OCI-LY3 (cell line): ENCODE data around the gene COG8.

ENCODE experiments used
- H2AFZ ChIP-seq: fragments of 200-600, 300-600 bp; shearing (Covaris generic); 2 replicates; pipeline ENCODE4 v1.6.0; 2014; ENCODE audit warnings: antibody characterized with exemption, low read depth, low read length
- H3K27ac ChIP-seq: fragments of 200-600, 300-600 bp; sonication (generic); 2 replicates; pipeline ENCODE4 v1.5.1; 2014; ENCODE audit warnings: mild to moderate bottlenecking, low read length, moderate library complexity, mixed read lengths
- H3K27me3 ChIP-seq: fragments of 200-600, 300-600 bp; sonication (generic); 2 replicates; pipeline ENCODE4 v1.6.1; 2014; ENCODE audit warnings: low read depth, low read length, mixed read lengths
- H3K36me3 ChIP-seq: fragments of 200-600, 300-600 bp; sonication (generic); replicated peaks from 2 replicates; pipeline ENCODE3; 2014; ENCODE audit warnings: low read depth, low read length, mixed read lengths
- H3K4me1 ChIP-seq: fragments of 300-600, 200-600 bp; sonication (generic); 2 replicates; pipeline ENCODE4 v1.6.1; 2014; ENCODE audit warnings: low read length, mixed read lengths
- H3K4me2 ChIP-seq: fragments of 200-600, 300-600 bp; sonication (generic); 2 replicates; pipeline ENCODE4 v1.6.1; 2014; ENCODE audit warnings: low read length, mixed read lengths
- H3K4me3 ChIP-seq: fragments of 300-600, 200-600 bp; sonication (generic); 2 replicates; pipeline ENCODE4 v1.5.1; 2014; ENCODE audit warnings: antibody characterized with exemption, mild to moderate bottlenecking, low read length, moderate library complexity
- H3K79me2 ChIP-seq: fragments of 300-600, 200-600 bp; shearing (Covaris generic); 2 replicates; pipeline ENCODE4 v1.6.1; 2014; ENCODE audit warnings: mild to moderate bottlenecking, low read length, mixed read lengths
- H3K9ac ChIP-seq: fragments of 300-600, 200-600 bp; shearing (Covaris generic); 2 replicates; pipeline ENCODE4 v1.6.0; 2014; ENCODE audit warnings: mild to moderate bottlenecking, low read length, moderate library complexity
- H3K9me3 ChIP-seq: fragments of 200-600, 300-600 bp; shearing (Covaris generic); 2 replicates; pipeline ENCODE4 v1.6.1; 2014; ENCODE audit warnings: low read length, mixed read lengths; ENCODE audit not compliant: insufficient read depth
- H4K20me1 ChIP-seq: fragments of 200-600, 300-600 bp; sonication (generic); 2 replicates; pipeline ENCODE4 v1.6.1; 2016; ENCODE audit warnings: low read length, mixed read lengths; ENCODE audit not compliant: insufficient read depth
- EZH2phosphoT487 ChIP-seq: fragments of 200-600 bp; shearing (Covaris generic); IDR thresholded peaks from 2 replicates; pipeline ENCODE4 v1.6.1; 2018; ENCODE audit warnings: antibody characterized with exemption, mixed run types, low read depth
- TF ChIP-seq, protein P1 (sequence below): fragments of 200-600, 300-600 bp; sonication (generic); IDR thresholded peaks from 2 replicates; pipeline ENCODE4 v1.5.1; 2014; ENCODE audit warnings: antibody characterized with exemption, low read length, low read depth

COG8 gene

DNA sequence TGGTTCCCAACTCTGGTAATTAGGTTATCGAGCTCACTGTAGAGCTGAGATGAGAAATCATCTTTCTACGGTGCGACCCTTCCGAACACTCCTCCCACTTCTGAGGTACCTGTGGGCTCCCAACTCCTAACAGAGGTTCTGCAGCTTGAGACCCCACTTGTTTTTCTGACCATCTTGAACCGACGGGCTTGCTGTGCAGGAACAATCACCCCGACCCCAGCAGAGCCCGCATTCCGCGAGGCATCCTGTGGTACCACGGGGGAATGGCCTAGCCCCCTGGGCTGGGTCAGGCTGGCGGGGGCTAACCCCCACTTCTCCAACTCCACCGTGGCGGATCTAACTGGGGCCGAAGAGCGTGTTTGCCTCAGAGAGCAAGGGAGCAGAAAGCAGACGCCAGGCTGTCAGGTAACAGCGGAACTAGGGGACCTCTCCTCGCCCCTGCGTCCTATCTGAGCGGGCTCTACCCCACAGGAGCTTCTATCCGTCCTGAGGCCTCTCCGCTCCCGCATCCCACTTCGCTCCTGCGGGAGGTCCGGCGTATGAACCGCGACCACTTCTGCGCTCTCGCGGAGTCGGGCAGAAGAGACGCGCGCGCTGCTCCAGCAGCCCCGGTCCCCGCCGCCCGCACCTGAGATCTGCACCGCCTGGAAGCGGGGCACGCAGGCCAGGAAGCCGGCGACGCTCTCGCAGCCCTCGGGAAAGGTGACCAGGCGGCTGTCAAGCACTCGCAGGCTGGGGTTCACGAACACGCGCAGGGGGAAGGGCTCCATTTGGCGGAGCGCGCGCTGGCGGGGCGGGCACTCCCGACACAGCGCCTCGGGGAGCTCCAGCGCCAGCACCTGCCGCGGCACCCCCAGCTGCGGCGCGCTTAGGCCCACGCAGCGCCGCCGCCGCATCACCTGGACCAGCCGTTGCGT, 9.7 kb downstream of the COG8 start:
- Histone ChIP-seq H2AFZ (no peak overlapping the region), H3K79me2 (peaks cover 76% of the 10 kb centered on the region), H3K9ac (peak overlapping the region; percentile 76), H3K36me3 (peaks cover 58% of the 10 kb centered on the region), H3K27ac (peak overlapping the region; percentile 38), H3K4me2 (peak overlapping the region; percentile 98), H3K4me3 (peak overlapping the region; percentile 87), H4K20me1 (peaks cover 30% of the 10 kb centered on the region), H3K27me3 (no peaks in the 10 kb centered on the region), H3K9me3 (no peaks in the 10 kb centered on the region), H3K4me1 (peaks cover 17% of the 10 kb centered on the region)
- TF ChIP-seq, protein P1, sequence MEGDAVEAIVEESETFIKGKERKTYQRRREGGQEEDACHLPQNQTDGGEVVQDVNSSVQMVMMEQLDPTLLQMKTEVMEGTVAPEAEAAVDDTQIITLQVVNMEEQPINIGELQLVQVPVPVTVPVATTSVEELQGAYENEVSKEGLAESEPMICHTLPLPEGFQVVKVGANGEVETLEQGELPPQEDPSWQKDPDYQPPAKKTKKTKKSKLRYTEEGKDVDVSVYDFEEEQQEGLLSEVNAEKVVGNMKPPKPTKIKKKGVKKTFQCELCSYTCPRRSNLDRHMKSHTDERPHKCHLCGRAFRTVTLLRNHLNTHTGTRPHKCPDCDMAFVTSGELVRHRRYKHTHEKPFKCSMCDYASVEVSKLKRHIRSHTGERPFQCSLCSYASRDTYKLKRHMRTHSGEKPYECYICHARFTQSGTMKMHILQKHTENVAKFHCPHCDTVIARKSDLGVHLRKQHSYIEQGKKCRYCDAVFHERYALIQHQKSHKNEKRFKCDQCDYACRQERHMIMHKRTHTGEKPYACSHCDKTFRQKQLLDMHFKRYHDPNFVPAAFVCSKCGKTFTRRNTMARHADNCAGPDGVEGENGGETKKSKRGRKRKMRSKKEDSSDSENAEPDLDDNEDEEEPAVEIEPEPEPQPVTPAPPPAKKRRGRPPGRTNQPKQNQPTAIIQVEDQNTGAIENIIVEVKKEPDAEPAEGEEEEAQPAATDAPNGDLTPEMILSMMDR: no peak
- TF ChIP-seq EZH2phosphoT487: no peak

DNA sequence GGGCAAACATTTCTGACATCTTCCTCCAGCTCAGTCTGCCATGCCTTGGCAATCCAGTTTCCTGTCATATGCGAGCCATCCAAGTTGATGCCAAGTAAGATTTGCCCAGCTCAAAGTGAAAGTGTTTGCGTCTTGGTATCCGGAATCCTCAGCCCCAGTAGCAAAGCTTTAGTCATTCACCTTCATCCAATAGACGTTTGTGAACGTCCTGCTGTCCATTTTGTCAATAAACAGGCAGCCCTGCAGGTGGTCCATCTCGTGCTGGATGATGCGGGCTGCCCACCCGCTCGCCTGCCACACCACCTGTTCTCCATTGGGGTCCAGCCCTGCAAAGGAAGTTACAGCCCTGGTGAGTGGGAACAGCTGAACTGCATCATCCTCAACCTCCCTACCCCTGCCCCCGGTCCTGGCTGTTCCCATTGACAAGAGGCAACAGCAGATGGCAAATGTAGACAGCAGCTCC, 10.5 kb downstream of the COG8 start:
- no peak for TF ChIP-seq EZH2phosphoT487
- TF ChIP-seq, protein P1: no peak
- H3K27ac ChIP-seq: no peak overlapping the region
- H3K4me2 ChIP-seq: peak overlapping the region; percentile 98
- no peak overlapping the region for H2AFZ ChIP-seq
- H3K9ac ChIP-seq: 0 out of 2 replicates have a peak overlapping the region, but pooled peaks have one; percentile 76
- peaks cover 84% of the 10 kb centered on the region for H3K79me2 ChIP-seq
- H3K4me3 ChIP-seq: peak overlapping the region; percentile 87
- peaks cover 17% of the 10 kb centered on the region for H3K4me1 ChIP-seq
- no peaks in the 10 kb centered on the region for H3K9me3 ChIP-seq
- no peaks in the 10 kb centered on the region for H3K27me3 ChIP-seq
- peaks cover 35% of the 10 kb centered on the region for H4K20me1 ChIP-seq
- peaks cover 58% of the 10 kb centered on the region for H3K36me3 ChIP-seq

DNA sequence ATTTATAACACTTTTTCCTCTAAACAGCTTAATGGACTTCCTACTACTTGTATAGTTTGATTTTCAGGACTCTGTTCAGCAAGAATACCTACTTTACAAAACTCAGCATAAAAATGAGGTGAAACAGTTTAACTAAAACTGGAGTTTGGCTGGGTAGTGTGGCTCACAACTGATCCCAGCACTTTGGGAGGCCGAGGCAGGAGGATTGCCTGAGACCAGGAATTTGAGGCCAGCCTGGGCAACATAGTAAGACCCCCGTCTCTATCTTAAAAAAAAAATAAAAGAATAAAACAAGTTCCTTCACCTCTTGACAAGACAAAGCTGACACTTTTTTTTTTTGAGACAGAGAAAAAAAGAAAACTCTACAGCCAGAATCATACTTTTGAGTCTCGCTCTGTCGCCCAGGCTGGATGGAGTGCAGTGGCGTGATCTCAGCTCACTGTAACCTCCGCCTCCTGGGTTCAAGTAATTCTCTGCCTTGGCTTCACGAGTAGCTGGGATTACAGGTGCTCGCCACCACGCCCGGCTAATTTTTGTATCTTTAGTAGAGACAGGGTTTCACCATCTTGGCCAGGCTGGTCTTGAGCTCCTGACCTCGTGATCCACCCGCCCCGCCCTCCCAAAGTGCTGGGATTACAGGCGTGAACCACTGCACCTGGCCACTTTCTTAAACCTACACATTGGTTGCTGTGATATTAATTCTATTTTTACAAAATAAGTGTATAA, 11.6 kb downstream of the COG8 start:
- no peaks in the 10 kb centered on the region for H3K9me3 ChIP-seq
- peaks cover 59% of the 10 kb centered on the region for H3K36me3 ChIP-seq
- H3K27ac ChIP-seq: no peak overlapping the region
- H3K27me3 ChIP-seq: no peaks in the 10 kb centered on the region
- no peak overlapping the region for H2AFZ ChIP-seq
- peaks cover 35% of the 10 kb centered on the region for H4K20me1 ChIP-seq
- no peak overlapping the region for H3K4me3 ChIP-seq
- TF ChIP-seq, protein P1: no peak
- TF ChIP-seq EZH2phosphoT487: no peak
- no peak overlapping the region for H3K9ac ChIP-seq
- peak overlapping the region; percentile 98; the same call in 1 of the 2 replicates for H3K4me2 ChIP-seq
- H3K4me1 ChIP-seq: peaks cover 17% of the 10 kb centered on the region
- H3K79me2 ChIP-seq: peaks cover 88% of the 10 kb centered on the region
